ELF-1 (cell line): ENCODE results near the gene NKX1-2.

ENCODE experiments used
- DNase-seq: peaks from one replicate; pipeline ENCODE4 v3.0.0-alpha.2; 2016; ENCODE audit warnings: low read depth, low spot score

The NKX1-2 gene

DNA sequence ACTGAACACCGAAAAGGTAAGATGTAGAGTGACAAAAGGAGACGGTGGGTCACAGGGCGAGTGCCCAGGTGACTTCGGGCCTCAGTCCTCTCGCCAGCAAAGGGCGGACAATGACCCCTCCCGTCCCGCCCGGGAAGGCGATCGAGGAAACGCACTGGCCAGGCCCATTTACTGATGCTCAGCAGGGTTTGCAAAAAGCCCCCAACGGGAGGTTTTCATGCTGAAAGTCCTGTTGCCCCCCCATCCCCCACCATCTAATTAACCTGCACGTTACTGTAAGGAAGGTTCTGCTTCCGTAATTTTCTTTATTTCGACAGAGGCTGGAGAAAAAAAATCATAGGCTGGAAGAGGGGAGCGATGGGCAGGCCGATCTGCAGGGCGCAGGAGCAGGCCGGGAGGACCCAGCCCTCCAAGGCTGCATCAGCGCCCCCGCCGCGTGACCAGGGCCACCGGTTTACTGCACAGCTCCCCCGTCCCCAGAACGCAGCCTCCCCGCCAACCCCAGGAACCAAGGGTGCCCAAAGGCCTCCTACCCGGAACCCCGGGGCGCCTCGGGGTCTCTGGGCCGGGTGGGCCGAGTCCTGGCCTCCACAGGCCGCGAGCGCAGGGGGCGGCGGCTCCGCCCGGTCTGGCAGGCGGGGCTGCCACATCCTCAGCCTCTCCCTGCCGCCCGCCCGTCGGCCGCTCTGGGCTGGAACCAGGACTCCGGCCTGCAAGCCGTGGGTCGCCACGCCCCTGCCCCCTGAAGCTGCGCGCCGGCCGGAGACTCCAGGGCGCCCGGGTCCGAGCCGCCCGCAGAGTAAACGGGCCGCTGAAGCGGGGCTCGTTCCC is 31.7 kb downstream of the NKX1-2 start:
- DNase-seq = peak; percentile 71

DNA sequence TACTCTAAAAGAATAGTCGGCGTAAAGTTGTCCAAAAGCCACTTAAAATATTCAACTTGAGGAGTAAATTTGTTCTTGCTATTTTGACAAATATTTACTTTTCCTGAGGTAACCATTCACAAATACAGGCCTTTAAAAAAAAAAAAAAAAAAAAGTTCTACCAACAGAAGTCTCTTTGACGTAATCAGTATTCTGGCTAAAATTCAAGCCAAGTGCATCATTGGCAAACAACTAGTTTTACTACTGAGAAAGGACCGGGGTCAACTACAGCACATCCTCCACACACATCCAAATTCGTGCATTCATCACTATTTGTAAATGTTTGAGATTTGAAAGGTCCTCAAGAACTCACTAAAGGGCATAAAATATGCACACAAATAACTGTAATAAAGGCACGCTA is 33.1 kb downstream of the NKX1-2 start:
- DNase-seq = no peak

DNA sequence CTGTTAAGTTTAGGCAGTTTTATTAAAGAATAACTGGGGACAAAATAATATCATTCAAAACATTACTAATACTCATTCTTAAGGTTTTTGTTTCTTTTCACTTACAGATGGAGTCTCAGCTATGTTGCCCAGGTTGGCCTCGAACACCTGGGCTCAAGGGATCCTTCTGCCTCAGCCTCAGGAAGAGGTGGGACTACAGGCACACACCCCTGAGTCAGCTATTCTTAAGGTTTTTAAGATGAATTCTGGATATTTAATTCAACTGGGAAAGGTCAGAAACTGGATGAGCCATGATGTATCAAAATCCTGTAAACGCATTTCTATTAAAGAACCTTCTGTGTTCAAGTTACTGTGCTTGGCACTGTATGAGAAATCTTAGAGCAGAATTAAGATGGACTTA is 34.6 kb downstream of the NKX1-2 start:
- no peak for DNase-seq

DNA sequence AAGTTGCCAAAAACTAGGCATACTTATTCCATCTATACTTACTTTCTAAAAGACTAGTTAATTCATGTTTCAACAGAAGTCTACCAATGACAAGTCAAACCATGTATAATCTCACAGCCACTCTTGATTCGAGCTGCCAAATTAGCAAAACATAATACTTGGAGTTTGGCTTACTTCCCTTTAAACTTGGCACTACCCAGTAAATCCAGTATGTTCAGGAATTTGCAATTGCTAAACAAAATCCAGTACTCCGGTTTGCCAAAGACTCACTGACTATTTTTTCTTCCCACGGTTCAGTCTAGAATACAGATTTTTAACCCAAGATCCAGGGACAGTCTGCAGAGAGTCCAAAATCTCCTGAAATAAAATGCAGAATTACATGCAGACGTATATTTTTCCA is 35.8 kb downstream of the NKX1-2 start:
- no peak for DNase-seq

DNA sequence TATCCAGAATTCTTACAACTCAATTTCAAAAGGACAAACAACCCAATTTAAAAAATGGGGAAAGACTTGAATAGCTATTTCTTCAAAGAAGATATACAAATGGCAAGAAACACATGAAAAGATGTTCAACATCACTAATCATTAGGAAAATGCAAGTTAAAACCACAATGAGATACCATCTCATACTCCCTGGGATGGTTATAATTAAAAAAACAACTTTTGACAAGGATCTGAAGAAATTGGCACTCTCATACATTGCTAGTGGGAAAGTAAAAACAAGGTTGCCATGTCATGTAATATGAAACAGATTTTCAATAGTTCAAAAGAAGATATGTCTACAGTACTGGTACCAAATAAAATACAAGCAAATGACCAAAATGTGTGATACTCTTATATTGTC is 40.1 kb downstream of the NKX1-2 start:
- no peak for DNase-seq

DNA sequence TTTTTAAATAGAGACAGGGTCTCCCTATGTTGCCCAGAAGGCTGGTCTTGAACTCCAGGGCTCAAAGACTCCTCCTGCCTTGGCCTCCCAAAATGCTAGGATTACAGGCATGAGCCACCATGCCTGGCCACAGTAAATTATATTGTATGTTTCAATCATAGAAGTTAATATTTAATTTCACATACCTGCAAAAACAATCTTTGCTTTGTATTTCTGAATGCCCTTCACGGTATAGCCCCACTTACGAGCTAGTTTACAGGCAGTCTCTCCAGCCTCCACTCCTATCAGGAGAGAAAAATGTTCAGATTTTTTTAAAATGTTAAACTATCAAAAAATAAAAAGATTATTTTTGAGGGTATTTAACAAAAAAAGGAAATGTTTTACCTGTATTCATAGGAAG is 41.5 kb downstream of the NKX1-2 start:
- no peak for DNase-seq

DNA sequence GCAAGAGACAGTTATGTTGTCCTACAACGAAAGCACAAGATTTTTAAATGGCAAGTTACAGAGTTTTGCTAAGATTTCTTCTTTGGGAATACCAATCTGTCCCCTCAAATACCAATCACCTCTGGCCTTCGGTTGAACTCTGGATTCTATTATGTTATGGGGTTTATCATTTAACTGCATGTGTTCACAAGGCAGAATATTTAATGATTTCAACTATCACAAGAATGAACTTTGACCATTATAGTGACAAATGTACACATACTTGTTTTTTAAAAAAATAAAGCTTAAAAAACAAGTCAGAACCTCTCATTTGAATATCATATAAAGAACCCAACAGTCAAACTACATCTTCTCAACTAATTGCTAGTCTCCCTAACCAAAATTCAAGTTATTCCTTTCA is 42.4 kb downstream of the NKX1-2 start:
- no peak for DNase-seq

DNA sequence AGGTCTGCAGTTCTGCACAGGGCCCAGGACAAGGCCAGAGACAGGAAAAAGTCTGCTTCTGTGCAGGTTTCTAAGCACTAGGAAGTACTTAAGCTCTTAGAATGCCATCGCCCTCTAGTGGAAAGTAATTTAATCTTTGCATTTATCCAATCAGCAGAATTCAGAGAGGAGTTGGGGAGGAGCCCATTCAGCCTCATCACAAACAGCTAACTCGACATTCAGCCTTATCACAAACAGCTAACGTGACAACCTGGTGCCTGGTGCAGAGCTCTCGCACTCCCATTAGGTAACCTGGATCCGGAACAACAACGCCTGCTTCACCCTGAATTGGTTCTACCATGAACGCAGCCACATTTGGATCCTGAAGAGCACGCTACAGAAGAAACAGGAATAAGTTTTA is 46.3 kb downstream of the NKX1-2 start:
- DNase-seq = peak; percentile 85

DNA sequence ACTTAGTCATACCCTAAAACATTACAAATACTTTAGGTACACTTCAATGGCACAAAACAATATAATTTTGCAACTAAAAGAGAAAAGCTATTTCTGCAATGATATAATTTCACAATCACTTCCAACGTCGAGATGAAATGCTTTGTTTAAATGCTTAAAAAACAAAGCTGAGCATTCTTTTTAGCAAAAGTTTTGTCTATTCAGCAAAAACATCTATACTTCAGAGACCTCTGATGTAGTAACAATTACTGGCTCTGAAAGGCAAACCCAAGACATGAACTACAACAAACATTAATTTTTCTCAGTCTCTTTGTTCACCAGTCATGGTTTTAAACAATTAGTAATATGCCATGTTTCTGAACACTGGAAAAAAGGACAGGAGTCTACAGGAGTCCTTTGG is 47.6 kb downstream of the NKX1-2 start:
- no peak for DNase-seq

DNA sequence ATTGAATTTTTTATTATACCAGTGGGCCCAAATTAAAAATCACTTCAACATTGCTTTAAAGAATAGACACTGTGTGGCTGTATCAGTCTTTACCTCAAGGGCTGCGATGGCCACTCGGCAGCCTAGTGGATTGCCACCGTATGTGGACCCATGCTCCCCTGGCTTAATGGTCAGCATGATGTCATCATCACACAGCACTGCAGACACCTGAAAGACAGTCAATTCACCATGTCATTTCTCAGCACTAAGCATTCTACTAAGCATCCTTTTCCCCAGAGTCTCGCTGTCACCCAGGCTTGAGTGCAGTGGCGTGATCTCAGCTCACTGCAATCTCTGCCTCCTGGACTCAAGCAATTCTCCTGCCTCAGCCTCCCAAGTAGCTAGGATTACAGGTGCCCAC is 48.2 kb downstream of the NKX1-2 start:
- DNase-seq = no peak
